Glutamatergic neuron (in vitro differentiated cells): ENCODE data around the gene HIPK2. TPM values are rescaled to one million over a fixed set of nuclear protein-coding genes. Genes with fewer than 3 reads are reported as not detected.

Experiments
- DNase-seq: peaks from one replicate; pipeline ENCODE4 v3.0.0; 2022
- H3K27ac Mint-ChIP-seq: one replicate; pipeline ENCODE4 v1.8.0; 2020; ENCODE audit warnings: mild to moderate bottlenecking, mixed read lengths, inconsistent platforms; ENCODE audit not compliant: unreplicated experiment
- H3K27me3 Mint-ChIP-seq: one replicate; pipeline ENCODE4 v1.8.0; 2020; ENCODE audit warnings: mild to moderate bottlenecking, moderate library complexity, mixed read lengths, inconsistent platforms; ENCODE audit not compliant: unreplicated experiment
- H3K36me3 Mint-ChIP-seq: one replicate; pipeline ENCODE4 v1.8.0; 2020; ENCODE audit warnings: mild to moderate bottlenecking, mixed read lengths, inconsistent platforms; ENCODE audit not compliant: unreplicated experiment
- H3K4me1 Mint-ChIP-seq: one replicate; pipeline ENCODE4 v1.8.0; 2020; ENCODE audit warnings: mild to moderate bottlenecking, low read depth, mixed read lengths, inconsistent platforms; ENCODE audit not compliant: unreplicated experiment
- H3K4me3 Mint-ChIP-seq: one replicate; pipeline ENCODE4 v1.8.0; 2020; ENCODE audit warnings: mild to moderate bottlenecking, mixed read lengths, inconsistent platforms; ENCODE audit not compliant: unreplicated experiment
- H3K9me3 Mint-ChIP-seq: one replicate; pipeline ENCODE4 v1.8.0; 2020; ENCODE audit warnings: mild to moderate bottlenecking, moderate library complexity, mixed read lengths, inconsistent platforms; ENCODE audit not compliant: unreplicated experiment
- CTCF ChIP-seq: fragments of 200-600 bp; sonication (generic); IDR thresholded peaks from one replicate; pipeline ENCODE4 v1.5.0; 2021; ENCODE audit not compliant: partially characterized antibody, unreplicated experiment
- total RNA-seq: library from RNA; stranded (reverse); fragmentation: NEBNext Ultra II Directional; extraction: Animal tissue kit (Norgen Biotek cat#: 25700); gene quantifications from one replicate; pipeline ENCODE4 v1.2.1, GENCODE V29; 2021; ENCODE audit not compliant: unreplicated experiment

Gene HIPK2
- total RNA-seq, 1 donor from 2014 or later: 36.9 TPM

- Mint-ChIP-seq H3K27ac (no peak overlapping the region), H3K4me3 (no peak overlapping the region), H3K4me1 (peaks cover 17% of the 10 kb centered on the region), H3K9me3 (peaks cover 4% of the 10 kb centered on the region), H3K36me3 (no peaks in the 10 kb centered on the region), H3K27me3 (peaks cover 5% of the 10 kb centered on the region)
- TF ChIP-seq CTCF: no peak
- no peak for DNase-seq
These were observed 74.8 kb downstream of the HIPK2 start for GRCh38 chr7:139702811-139703486.

- TF ChIP-seq CTCF: no peak
- H3K9me3 Mint-ChIP-seq: peaks cover 4% of the 10 kb centered on the region
- no peak overlapping the region for H3K4me3 Mint-ChIP-seq
- H3K36me3 Mint-ChIP-seq: no peaks in the 10 kb centered on the region
- peaks cover 17% of the 10 kb centered on the region for H3K4me1 Mint-ChIP-seq
- no peak overlapping the region for H3K27ac Mint-ChIP-seq
- H3K27me3 Mint-ChIP-seq: peaks cover 5% of the 10 kb centered on the region
- peak; percentile 40 for DNase-seq
These were observed 75.5 kb downstream of the HIPK2 start for GRCh38 chr7:139702313-139702731.

- Mint-ChIP-seq H3K4me1 (peaks cover 17% of the 10 kb centered on the region), H3K36me3 (no peaks in the 10 kb centered on the region), H3K27me3 (peaks cover 4% of the 10 kb centered on the region), H3K9me3 (peaks cover 4% of the 10 kb centered on the region), H3K4me3 (no peak overlapping the region), H3K27ac (no peak overlapping the region)
- DNase-seq: no peak
- no peak for TF ChIP-seq CTCF
These were observed 75.9 kb downstream of the HIPK2 start for GRCh38 chr7:139701908-139702307.

- Mint-ChIP-seq H3K9me3 (peaks cover 4% of the 10 kb centered on the region), H3K27me3 (peaks cover 4% of the 10 kb centered on the region), H3K36me3 (no peaks in the 10 kb centered on the region), H3K4me3 (no peak overlapping the region), H3K27ac (no peak overlapping the region), H3K4me1 (peaks cover 17% of the 10 kb centered on the region)
- no peak for TF ChIP-seq CTCF
- no peak for DNase-seq
These were observed 77.1 kb downstream of the HIPK2 start for GRCh38 chr7:139700505-139701235.
